Mesenchymal stem cell (in vitro differentiated cells and primary cell): Measurements from ENCODE around the gene CCDC158.
"Not testable (repeated sequence)": the region's sequence is repeated elsewhere in the genome, so short reads cannot be mapped to it uniquely, and the experiment has no call there.

Source experiments
- DNase-seq: peaks from one replicate; pipeline ENCODE4 v3.0.0-alpha.2; 2013
- H2AFZ ChIP-seq: one replicate; pipeline ENCODE4 v1.6.1; 2013; ENCODE audit warnings: low read depth, mild to moderate bottlenecking, control low read depth, inconsistent platforms, low read length, moderate library complexity
- H2AK5ac ChIP-seq: 2 replicates; pipeline ENCODE4 v1.6.1; 2013; ENCODE audit warnings: low read length, moderate library complexity, mild to moderate bottlenecking, inconsistent platforms; ENCODE audit not compliant: severe bottlenecking
- H2BK120ac ChIP-seq: one replicate; pipeline ENCODE4 v1.6.1; 2013; ENCODE audit warnings: low read depth, mild to moderate bottlenecking, inconsistent platforms, low read length, moderate library complexity
- H2BK12ac ChIP-seq, 2 experiments: one replicate each; pipeline ENCODE4 v1.6.1; 2013; ENCODE audit warnings: inconsistent platforms in 2 of 2, low read length in 2 of 2, mild to moderate bottlenecking in 2 of 2, moderate library complexity in 2 of 2, control low read depth in 1 of 2
- H2BK15ac ChIP-seq: one replicate; pipeline ENCODE4 v1.6.1; 2013; ENCODE audit warnings: mild to moderate bottlenecking, low read depth, inconsistent platforms; ENCODE audit not compliant: poor library complexity, severe bottlenecking
- H2BK5ac ChIP-seq: 2 replicates; pipeline ENCODE4 v1.6.1; 2013; ENCODE audit warnings: low read depth, mild to moderate bottlenecking, low read length, control low read depth, inconsistent platforms; ENCODE audit not compliant: poor library complexity, severe bottlenecking
- H3K14ac ChIP-seq, 2 experiments: one replicate each; pipeline ENCODE4 v1.6.1; 2013; ENCODE audit warnings: inconsistent platforms in 2 of 2, low read length in 2 of 2, control low read depth in 1 of 2, mild to moderate bottlenecking in 1 of 2, moderate library complexity in 1 of 2
- H3K18ac ChIP-seq, 2 experiments: one replicate each; pipeline ENCODE4 v1.6.1; 2013; ENCODE audit warnings: inconsistent platforms in 2 of 2, low read length in 2 of 2, control low read depth in 1 of 2, low read depth in 1 of 2, mild to moderate bottlenecking in 1 of 2
- H3K23ac ChIP-seq, 2 experiments: one replicate each; pipeline ENCODE4 v1.6.1; 2013; ENCODE audit warnings: inconsistent platforms in 2 of 2, low read length in 2 of 2, mild to moderate bottlenecking in 2 of 2, moderate library complexity in 2 of 2, control low read depth in 1 of 2
- H3K27ac ChIP-seq: 2 replicates; pipeline ENCODE4 v1.5.1; 2013; ENCODE audit warnings: mild to moderate bottlenecking, moderate library complexity, low read length, control low read depth, inconsistent platforms; ENCODE audit not compliant: poor library complexity, severe bottlenecking
- H3K27me3 ChIP-seq, 2 experiments: 2 replicates each; pipeline versions ENCODE4 v1.6.1 to v1.7.0; 2013; ENCODE audit warnings: low read length in 2 of 2, mild to moderate bottlenecking in 2 of 2, moderate library complexity in 2 of 2, control low read depth in 1 of 2, inconsistent platforms in 1 of 2; ENCODE audit not compliant: control insufficient read depth in 1 of 2, insufficient read depth in 1 of 2
- H3K36me3 ChIP-seq, 2 experiments: 2 replicates each; pipeline versions ENCODE4 v1.6.1 to v1.7.0; 2013; ENCODE audit warnings: low read length in 2 of 2, control low read depth in 1 of 2, inconsistent platforms in 1 of 2, low read depth in 1 of 2, mild to moderate bottlenecking in 1 of 2; ENCODE audit not compliant: insufficient read depth in 2 of 2, control insufficient read depth in 1 of 2
- H3K4ac ChIP-seq, 2 experiments: one replicate each; pipeline ENCODE4 v1.6.1; 2013; ENCODE audit warnings: inconsistent platforms in 2 of 2, low read length in 2 of 2, mild to moderate bottlenecking in 2 of 2, moderate library complexity in 2 of 2, control low read depth in 1 of 2, low read depth in 1 of 2
- H3K4me1 ChIP-seq: 2 replicates; pipeline ENCODE4 v1.6.1; 2013; ENCODE audit warnings: low read depth, low read length, control low read depth; ENCODE audit not compliant: control insufficient read depth, insufficient read depth
- H3K4me2 ChIP-seq: 2 replicates; pipeline ENCODE4 v1.6.1; 2013; ENCODE audit warnings: low read length, mild to moderate bottlenecking, inconsistent platforms; ENCODE audit not compliant: poor library complexity, severe bottlenecking
- H3K4me3 ChIP-seq, 2 experiments: 2 replicates each; pipeline versions ENCODE4 v1.5.1 to v1.7.0; 2013; ENCODE audit warnings: low read length in 2 of 2, mild to moderate bottlenecking in 2 of 2, control low read depth in 1 of 2, low read depth in 1 of 2; ENCODE audit not compliant: insufficient read depth in 1 of 2
- H3K79me1 ChIP-seq: replicated peaks from 2 replicates; pipeline ENCODE4 v1.6.1; 2013; ENCODE audit warnings: mild to moderate bottlenecking, control low read depth, low read length, inconsistent platforms; ENCODE audit not compliant: poor library complexity, severe bottlenecking
- H3K9ac ChIP-seq: 2 replicates; pipeline ENCODE4 v1.7.0; 2013; ENCODE audit warnings: mild to moderate bottlenecking, low read length, moderate library complexity
- H3K9me3 ChIP-seq: 2 replicates; pipeline ENCODE4 v1.7.0; 2013; ENCODE audit warnings: mild to moderate bottlenecking, low read length; ENCODE audit not compliant: control insufficient read depth
- H4K8ac ChIP-seq: one replicate; pipeline ENCODE4 v1.6.1; 2013; ENCODE audit warnings: inconsistent platforms, mild to moderate bottlenecking, low read length, moderate library complexity
- H4K91ac ChIP-seq: one replicate; pipeline ENCODE4 v1.6.1; 2013; ENCODE audit warnings: mild to moderate bottlenecking, low read length, inconsistent platforms
- WGBS: methylation state at CpG from one replicate; pipeline ENCODE4 v1.1.7; 2013; ENCODE audit warnings: mixed read lengths; 5-methylcytosine and 5-hydroxymethylcytosine counted together

Gene CCDC158

DNA sequence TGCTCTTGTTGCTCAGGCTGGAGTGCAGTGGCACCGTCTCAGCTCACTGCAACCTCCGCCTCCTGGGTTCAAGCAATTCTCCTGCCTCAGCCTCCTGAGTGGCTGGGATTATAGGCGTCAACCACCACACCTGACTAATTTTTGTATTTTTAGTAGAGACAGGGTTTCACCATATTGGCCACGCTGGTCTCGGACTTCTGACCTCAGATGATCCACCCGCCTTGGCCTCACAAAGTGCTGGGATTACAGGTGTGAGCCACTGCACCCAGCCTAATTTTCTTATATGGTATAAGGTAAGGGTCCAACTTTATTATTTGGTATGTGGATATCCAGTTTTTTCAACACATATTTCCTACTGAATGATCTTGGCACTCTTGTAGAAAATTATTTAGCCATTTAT, 33.1 kb upstream of the CCDC158 start:
- not testable (repeated sequence) for H2BK120ac ChIP-seq, H3K14ac ChIP-seq, H3K18ac ChIP-seq, H3K36me3 ChIP-seq, H3K9me3 ChIP-seq, H3K9ac ChIP-seq, H2BK15ac ChIP-seq, H3K4me3 ChIP-seq, H3K4ac ChIP-seq, H2AFZ ChIP-seq, H3K27ac ChIP-seq, H3K27me3 ChIP-seq, H2AK5ac ChIP-seq, H3K4me2 ChIP-seq, H3K4me1 ChIP-seq, H3K23ac ChIP-seq, H2BK12ac ChIP-seq, H2BK5ac ChIP-seq, H4K8ac ChIP-seq, H3K79me1 ChIP-seq, DNase-seq, H4K91ac ChIP-seq
- 98% methylated on average over 6 of the region's 6 CpGs for WGBS

DNA sequence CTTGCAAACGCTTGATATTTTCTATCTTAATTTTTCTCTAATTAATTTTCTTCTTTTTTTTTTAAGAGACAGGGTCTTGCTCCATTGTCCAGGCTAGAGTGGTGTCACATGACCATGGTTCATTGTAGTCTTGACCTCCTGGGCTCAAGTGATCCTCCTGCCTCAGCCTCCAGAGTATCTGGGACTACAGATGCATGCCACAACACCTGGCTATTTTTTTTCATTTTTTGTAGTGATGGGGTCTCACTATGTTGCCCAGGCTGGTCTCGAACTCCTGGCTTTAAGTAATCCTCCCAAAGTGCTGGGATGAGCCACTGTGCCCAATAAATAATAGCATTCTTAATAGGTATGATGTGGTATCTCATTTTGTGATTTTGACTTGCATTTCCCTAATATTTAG, 32.3 kb upstream of the CCDC158 start:
- H3K4me1 ChIP-seq, result peaks cover 8% of the 10 kb centered on the region
- H3K79me1 ChIP-seq, result no peaks in the 10 kb centered on the region
- 100% methylated on average over 1 of the region's 2 CpGs for WGBS
- no peak overlapping the region for H3K4me3 ChIP-seq
- no peak overlapping the region for H3K4ac ChIP-seq
- H3K23ac ChIP-seq, result no peak overlapping the region
- no peak overlapping the region for H2AFZ ChIP-seq
- H3K27ac ChIP-seq, result no peak overlapping the region
- no peak overlapping the region for H2BK12ac ChIP-seq
- no peak overlapping the region for H3K18ac ChIP-seq
- no peak overlapping the region for H2BK15ac ChIP-seq
- H4K8ac ChIP-seq, result no peak overlapping the region
- no peaks in the 10 kb centered on the region for H3K36me3 ChIP-seq
- no peak overlapping the region for H3K4me2 ChIP-seq
- H2AK5ac ChIP-seq, result peak overlapping the region; percentile 75
- no peak overlapping the region for H4K91ac ChIP-seq
- H3K9me3 ChIP-seq, result no peaks in the 10 kb centered on the region
- no peak overlapping the region for H3K14ac ChIP-seq
- no peak overlapping the region for H2BK120ac ChIP-seq
- no peak overlapping the region for H2BK5ac ChIP-seq
- H3K27me3 ChIP-seq, result peaks cover 0 to 3% of the 10 kb centered on the region in 2 experiments
- H3K9ac ChIP-seq, result no peak overlapping the region
- no peak for DNase-seq

DNA sequence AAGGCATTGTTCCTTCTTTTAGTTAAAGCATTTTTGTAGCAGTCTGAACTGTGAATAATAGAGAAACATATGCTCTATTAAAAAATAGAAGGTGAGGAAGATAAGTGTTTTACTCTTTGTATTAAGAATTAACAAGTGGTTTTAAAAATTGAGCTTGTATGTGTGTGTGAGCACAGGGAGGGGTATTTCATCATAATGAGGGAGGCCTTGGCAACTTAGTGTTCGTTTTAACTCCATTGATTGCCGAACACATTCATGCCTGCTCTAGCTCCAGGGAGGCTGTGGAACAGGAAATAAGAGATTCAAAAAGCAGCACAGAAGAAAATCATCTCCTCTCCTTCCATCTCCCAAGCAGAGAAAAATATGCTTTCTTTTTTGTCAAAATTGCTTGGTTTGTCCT, 28.9 kb upstream of the CCDC158 start:
- no peaks in the 10 kb centered on the region for H3K9me3 ChIP-seq
- H2BK120ac ChIP-seq, result no peak overlapping the region
- no peak overlapping the region for H3K23ac ChIP-seq
- H4K91ac ChIP-seq, result no peak overlapping the region
- no peak overlapping the region for H3K4me3 ChIP-seq
- H3K27ac ChIP-seq, result peak overlapping the region; percentile 85
- H4K8ac ChIP-seq, result no peak overlapping the region
- DNase-seq, result no peak
- H3K36me3 ChIP-seq, result no peaks in the 10 kb centered on the region
- H2BK15ac ChIP-seq, result no peak overlapping the region
- H3K79me1 ChIP-seq, result no peaks in the 10 kb centered on the region
- H3K9ac ChIP-seq, result no peak overlapping the region
- peak overlapping the region; percentile 47 for H3K4me2 ChIP-seq
- peaks cover 7% of the 10 kb centered on the region for H3K4me1 ChIP-seq
- H2BK12ac ChIP-seq, result no peak overlapping the region
- no peak overlapping the region for H2AK5ac ChIP-seq
- no peak overlapping the region for H3K4ac ChIP-seq
- H3K14ac ChIP-seq, result no peak overlapping the region
- H2BK5ac ChIP-seq, result peak overlapping the region; percentile 57
- H3K18ac ChIP-seq, result no peak overlapping the region
- no peak overlapping the region for H2AFZ ChIP-seq
- WGBS, result 73% methylated on average over 2 of the region's 2 CpGs
- H3K27me3 ChIP-seq, result peaks cover 0 to 5% of the 10 kb centered on the region in 2 experiments

DNA sequence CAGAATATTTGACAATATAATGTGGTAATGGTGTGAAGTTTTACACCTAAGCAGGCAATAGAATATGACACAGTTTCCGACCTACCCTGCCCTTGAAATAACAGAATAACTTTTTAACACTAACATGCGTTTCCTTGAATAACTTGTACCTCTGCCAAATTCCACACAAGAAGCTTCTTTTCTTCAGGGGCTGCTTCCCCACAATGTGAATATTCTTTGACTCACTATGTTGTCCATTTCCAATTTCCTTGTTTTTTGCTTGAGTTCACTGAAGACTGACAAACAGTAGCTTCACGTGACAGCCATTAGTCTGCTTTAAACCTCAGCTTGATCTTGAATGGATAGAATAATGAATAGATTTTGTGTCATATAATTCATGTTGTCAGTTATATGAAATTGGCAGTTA, 28.4 kb upstream of the CCDC158 start:
- no peak overlapping the region for H3K23ac ChIP-seq
- no peak overlapping the region for H3K18ac ChIP-seq
- WGBS, result 76% methylated on average over 3 of the region's 3 CpGs
- no peak overlapping the region for H3K4me2 ChIP-seq
- H3K4me1 ChIP-seq, result peaks cover 7% of the 10 kb centered on the region
- no peak for DNase-seq
- H3K14ac ChIP-seq, result no peak overlapping the region
- H3K27ac ChIP-seq, result peak overlapping the region; percentile 69
- no peak overlapping the region for H2BK5ac ChIP-seq
- H3K9me3 ChIP-seq, result no peaks in the 10 kb centered on the region
- no peak overlapping the region for H3K4ac ChIP-seq
- no peak overlapping the region for H2AFZ ChIP-seq
- no peak overlapping the region for H2BK12ac ChIP-seq
- H3K79me1 ChIP-seq, result no peaks in the 10 kb centered on the region
- no peak overlapping the region for H4K8ac ChIP-seq
- no peak overlapping the region for H3K9ac ChIP-seq
- H2AK5ac ChIP-seq, result no peak overlapping the region
- H2BK15ac ChIP-seq, result no peak overlapping the region
- no peak overlapping the region for H2BK120ac ChIP-seq
- no peak overlapping the region for H3K4me3 ChIP-seq
- H3K27me3 ChIP-seq, result peaks cover 0 to 5% of the 10 kb centered on the region in 2 experiments
- H4K91ac ChIP-seq, result no peak overlapping the region
- H3K36me3 ChIP-seq, result no peaks in the 10 kb centered on the region
